ENCODE measurements around the gene KIAA1191. TPM values are rescaled to one million over a fixed set of nuclear protein-coding genes. Genes with fewer than 3 reads are reported as not detected.
A peak's percentile ranks its signal among the peaks of the same experiment; 100 is the strongest.

KIAA1191 gene
- total RNA-seq, 4 donors from 2014 or later: 58.0 to 89.4 (median 73.4) TPM

DNA sequence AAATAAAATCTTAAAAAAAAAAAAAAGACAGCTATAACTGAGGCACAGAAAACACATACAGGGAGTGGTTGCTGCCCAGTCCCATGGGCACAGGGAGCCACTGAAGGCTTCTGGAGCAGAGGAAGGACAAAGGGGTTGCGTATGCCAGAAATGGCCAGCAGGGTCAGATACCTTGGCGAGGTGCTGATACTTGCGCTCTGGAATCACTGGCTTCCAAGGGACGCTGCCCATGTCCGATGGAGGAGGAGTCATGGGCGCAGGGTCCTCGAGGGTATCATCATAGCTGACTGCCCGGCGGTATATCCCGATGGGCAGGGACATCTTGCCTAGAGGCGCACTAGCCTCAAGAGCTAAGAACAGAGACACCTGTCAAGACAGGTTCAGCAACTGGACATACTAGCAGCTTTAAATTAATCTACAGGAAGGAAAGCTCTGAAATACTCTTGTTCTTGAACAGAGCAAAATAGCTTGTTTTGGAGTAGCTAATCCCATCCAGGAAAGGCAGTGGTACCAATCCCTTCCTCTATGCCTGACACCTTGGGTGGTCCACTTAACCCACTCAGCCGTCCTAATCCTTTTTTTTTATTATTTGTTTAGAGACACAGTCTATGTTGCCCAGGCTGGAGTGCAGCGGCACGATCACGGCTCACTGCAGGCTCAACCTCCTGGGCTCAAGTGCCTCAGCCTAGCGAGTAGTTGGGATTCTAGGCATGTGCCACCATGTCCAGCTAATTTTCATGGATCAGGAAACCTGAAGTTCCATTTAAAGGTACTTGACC, 6.0 kb downstream of the KIAA1191 start:
- no peak for DNase-seq (ENCODE audit: low spot score in 2 of 2)
- intact Hi-C loops (cut with DNase I; ENCODE audit: low total_unique reads): no loop called here
- TF ChIP-seq, protein P1, sequence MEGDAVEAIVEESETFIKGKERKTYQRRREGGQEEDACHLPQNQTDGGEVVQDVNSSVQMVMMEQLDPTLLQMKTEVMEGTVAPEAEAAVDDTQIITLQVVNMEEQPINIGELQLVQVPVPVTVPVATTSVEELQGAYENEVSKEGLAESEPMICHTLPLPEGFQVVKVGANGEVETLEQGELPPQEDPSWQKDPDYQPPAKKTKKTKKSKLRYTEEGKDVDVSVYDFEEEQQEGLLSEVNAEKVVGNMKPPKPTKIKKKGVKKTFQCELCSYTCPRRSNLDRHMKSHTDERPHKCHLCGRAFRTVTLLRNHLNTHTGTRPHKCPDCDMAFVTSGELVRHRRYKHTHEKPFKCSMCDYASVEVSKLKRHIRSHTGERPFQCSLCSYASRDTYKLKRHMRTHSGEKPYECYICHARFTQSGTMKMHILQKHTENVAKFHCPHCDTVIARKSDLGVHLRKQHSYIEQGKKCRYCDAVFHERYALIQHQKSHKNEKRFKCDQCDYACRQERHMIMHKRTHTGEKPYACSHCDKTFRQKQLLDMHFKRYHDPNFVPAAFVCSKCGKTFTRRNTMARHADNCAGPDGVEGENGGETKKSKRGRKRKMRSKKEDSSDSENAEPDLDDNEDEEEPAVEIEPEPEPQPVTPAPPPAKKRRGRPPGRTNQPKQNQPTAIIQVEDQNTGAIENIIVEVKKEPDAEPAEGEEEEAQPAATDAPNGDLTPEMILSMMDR (IDR thresholded peaks at IDR 0.05): no peak
- TF ChIP-seq POLR2A (IDR thresholded peaks at IDR 0.05): no peak
- WGBS, 2 donors: 92% methylated on average over 16 of the region's 16 CpGs
- no peak overlapping the region for H3K4me3 ChIP-seq (ENCODE audit: low read depth, poor library complexity, severe bottlenecking)

DNA sequence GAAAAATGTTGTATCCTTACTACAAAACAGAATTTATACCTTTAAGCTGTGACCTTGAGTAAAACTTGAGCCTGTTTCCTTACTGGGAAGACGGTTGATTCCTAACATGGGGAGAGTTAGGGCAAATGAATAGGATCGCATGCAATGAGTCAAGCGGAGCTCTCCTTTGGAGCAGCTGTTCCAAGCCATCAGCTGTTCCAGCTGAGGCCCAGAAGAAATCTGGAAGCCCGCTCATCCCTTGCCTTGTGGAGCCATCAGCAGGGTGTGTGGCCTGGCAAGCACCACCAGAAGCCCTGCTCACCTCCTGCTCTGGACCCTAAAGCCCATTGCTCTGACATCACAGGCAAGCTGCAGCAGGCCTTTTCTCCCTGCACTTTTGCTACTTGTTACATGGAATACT, 8.0 kb downstream of the KIAA1191 start:
- 91% methylated on average over 4 of the region's 4 CpGs for WGBS, 2 donors
- no peak for DNase-seq (ENCODE audit: low spot score in 2 of 2)
- intact Hi-C loops (cut with DNase I; ENCODE audit: low total_unique reads): no loop called here
- no peak overlapping the region for H3K4me3 ChIP-seq (ENCODE audit: low read depth, poor library complexity, severe bottlenecking)
- no peak for TF ChIP-seq POLR2A (IDR thresholded peaks at IDR 0.05)
- TF ChIP-seq, protein P1 (IDR thresholded peaks at IDR 0.05): no peak

DNA sequence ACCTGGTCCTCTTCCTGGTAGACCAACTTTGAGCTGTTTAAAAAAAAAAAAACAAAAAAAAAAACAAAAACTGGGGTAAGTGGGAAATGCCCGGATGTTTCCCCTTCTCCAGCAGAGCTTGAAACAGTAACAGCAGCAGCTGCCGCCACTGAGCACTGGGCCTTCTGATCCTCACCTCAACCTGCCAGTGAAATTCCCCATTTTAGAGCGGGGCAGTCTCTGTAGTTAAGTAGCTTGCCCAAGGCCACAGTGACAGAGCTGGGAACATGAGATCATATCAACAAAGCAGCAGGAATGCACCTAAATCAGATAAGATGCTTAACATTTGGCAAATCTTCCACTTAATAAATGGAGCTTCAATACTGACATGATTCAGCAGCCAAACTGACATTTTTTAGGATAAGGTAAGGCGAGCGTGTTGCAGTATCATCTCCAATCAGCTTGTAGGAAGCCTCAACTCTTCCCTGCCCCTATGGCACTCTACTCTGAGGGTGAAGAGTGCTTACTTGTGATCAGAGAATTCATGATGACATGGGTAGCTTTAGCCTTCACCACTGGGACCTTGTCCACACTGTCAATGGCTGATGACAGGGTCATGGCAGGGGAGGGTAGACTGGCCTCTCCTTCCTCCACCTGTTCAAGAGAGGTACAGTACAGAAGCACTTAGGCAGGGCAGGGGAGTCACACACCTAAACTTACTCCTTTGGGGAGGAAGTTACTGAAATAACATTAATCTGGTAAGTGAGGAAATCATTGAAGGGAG, 9.3 kb downstream of the KIAA1191 start:
- TF ChIP-seq POLR2A (IDR thresholded peaks at IDR 0.05): no peak
- TF ChIP-seq, protein P1 (IDR thresholded peaks at IDR 0.05): no peak
- 65 to 78% methylated on average over 5 of the region's 5 CpGs for WGBS, 2 donors
- intact Hi-C loops (cut with DNase I; ENCODE audit: low total_unique reads): no loop called here
- peak in 1 of 2 donors; percentile 65 for DNase-seq (ENCODE audit: low spot score in 2 of 2)
- no peak overlapping the region for H3K4me3 ChIP-seq (ENCODE audit: low read depth, poor library complexity, severe bottlenecking)

DNA sequence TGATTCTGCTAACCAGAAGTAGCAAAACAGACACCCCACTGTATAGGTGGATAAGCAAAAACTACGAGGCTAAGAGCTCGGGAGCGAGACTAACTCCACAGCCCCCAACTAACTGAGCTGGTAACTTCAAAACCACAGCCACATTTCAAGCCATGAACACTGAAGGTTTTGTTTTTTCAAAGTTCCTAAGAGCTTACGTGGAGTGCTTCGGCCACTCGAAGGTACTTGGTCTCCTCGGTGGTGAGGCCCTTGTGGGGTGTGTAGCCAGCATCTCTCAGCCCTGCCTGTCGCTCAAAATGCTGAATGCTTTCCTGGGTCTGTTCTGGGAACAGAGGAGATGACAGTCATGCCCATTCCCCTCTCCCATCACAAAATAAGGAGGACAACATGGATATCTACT, 11.1 kb downstream of the KIAA1191 start:
- TF ChIP-seq, protein P1 (IDR thresholded peaks at IDR 0.05): no peak
- no peak for TF ChIP-seq POLR2A (IDR thresholded peaks at IDR 0.05)
- intact Hi-C loops (cut with DNase I; ENCODE audit: low total_unique reads): no loop called here
- WGBS, 2 donors: 95% methylated on average over 8 of the region's 8 CpGs
- H3K4me3 ChIP-seq (ENCODE audit: low read depth, poor library complexity, severe bottlenecking): no peak overlapping the region
- peak in 1 of 2 donors; percentile 32 for DNase-seq (ENCODE audit: low spot score in 2 of 2)

DNA sequence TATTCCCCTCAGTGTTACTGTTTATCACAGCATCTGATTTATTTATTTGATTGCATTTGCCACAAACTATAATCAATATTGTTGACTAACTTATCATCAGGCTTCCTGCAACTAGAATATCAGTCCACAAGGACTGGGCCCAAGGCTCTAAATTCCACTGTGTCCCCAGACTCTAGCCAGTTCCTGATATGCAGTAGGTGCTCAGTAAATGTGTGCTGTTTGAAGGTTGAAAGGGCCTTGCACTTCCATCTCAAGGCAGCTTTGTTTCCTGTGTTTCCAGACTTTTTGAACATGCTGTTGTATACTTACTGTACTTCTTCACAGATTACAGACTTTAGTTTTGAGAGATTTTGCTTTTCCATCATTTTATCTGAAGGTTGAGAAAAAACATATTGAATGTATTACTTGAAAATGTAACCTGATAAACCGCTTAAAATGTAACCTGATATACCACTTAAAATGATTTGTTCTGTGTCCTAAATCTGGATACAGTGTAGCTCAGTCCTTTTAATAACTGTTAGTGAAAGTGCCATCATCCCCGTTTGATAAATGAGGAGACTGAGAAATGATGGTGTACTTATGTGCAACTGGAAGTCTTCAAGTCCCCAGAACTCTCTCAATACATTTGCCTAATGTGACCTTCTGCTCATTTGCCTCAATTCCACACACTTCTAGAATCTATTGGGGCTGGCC, 18.7 kb downstream of the KIAA1191 start:
- intact Hi-C loops (cut with DNase I; ENCODE audit: low total_unique reads): no loop called here
- TF ChIP-seq, protein P1 (IDR thresholded peaks at IDR 0.05): no peak
- no peak for TF ChIP-seq POLR2A (IDR thresholded peaks at IDR 0.05)
- 64 to 67% methylated on average over 2 of the region's 2 CpGs for WGBS, 2 donors
- no peak for DNase-seq (ENCODE audit: low spot score in 2 of 2)
- no peak overlapping the region for H3K4me3 ChIP-seq (ENCODE audit: low read depth, poor library complexity, severe bottlenecking)

All from lower leg skin (tissue), 4 donors.